ENCODE results near the gene HOXA7. TPM values are rescaled to one million over a fixed set of nuclear protein-coding genes. Genes with fewer than 3 reads are reported as not detected.

HOXA7 gene
- total and polyA plus RNA-seq, 2 experiments from 2014 or later, result 0.24 TPM; not detected in 1

GRCh38 chr7:27168265-27168947 is 11.9 kb upstream of the HOXA7 start:
- H3K79me2 ChIP-seq (replicated peaks; ENCODE audit: insufficient read depth), result no peaks in the 10 kb centered on the region
- H3K27ac ChIP-seq (ENCODE audit: low read depth), result no peak overlapping the region
- H3K27me3 Mint-ChIP-seq (ENCODE audit: insufficient read depth, low read depth, poor library complexity), result peaks cover 99% of the 10 kb centered on the region

More at GRCh38 chr7:27168265-27168947, 11.9 kb upstream of the HOXA7 start:
- Mint-ChIP-seq H3K9me3 (peaks cover 19% of the 10 kb centered on the region; the same call in 2 of the 3 replicates), H3K4me1 (peaks cover 17% of the 10 kb centered on the region), H3K27ac (no peak overlapping the region), H3K4me3 (peak overlapping the region; percentile 16; the same call in 1 of the 3 replicates), H3K36me3 (ENCODE audit: low read depth) (no peaks in the 10 kb centered on the region; the same call in 2 of the 3 replicates)
- H3K36me3 ChIP-seq (ENCODE audit: insufficient read depth), result no peaks in the 10 kb centered on the region; the same call in 1 of the 2 replicates
- peaks cover 49% of the 10 kb centered on the region for H3F3A ChIP-seq (replicated peaks; ENCODE audit: low read depth)
- H3K4me3 ChIP-seq, result no peak overlapping the region
- H3K9me2 ChIP-seq (ENCODE audit: insufficient read depth), result no peaks in the 10 kb centered on the region
- H3K4me2 ChIP-seq, result no peak overlapping the region
- ATAC-seq (no peak), DNase-seq (ENCODE audit: low spot score) (peak; percentile 31)
- H3K27me3 ChIP-seq (ENCODE audit: insufficient read depth), result peaks cover 100% of the 10 kb centered on the region
- peaks cover 12% of the 10 kb centered on the region for H3K4me1 ChIP-seq (ENCODE audit: insufficient read depth)
- H4K20me1 ChIP-seq (replicated peaks; ENCODE audit: insufficient read depth), result peaks cover 47% of the 10 kb centered on the region
- TF ChIP-seq POLR2AphosphoS5 (IDR thresholded peaks at IDR 0.05; ENCODE audit: low read depth), result no peak
- TF ChIP-seq EZH2phosphoT487 (IDR thresholded peaks at IDR 0.05; ENCODE audit: unreplicated experiment), result peak; percentile 89
- no peak for TF ChIP-seq ZNF114 (CRISPR knock-in tag; IDR thresholded peaks at IDR 0.05)
- no peak for TF ChIP-seq REST (IDR thresholded peaks at IDR 0.05; ENCODE audit: unreplicated experiment)
- no peak for TF ChIP-seq ZNF462 (CRISPR knock-in tag; IDR thresholded peaks at IDR 0.05)
- peak; percentile 100 for TF ChIP-seq EZH2 (IDR thresholded peaks at IDR 0.05; ENCODE audit: low read depth, unreplicated experiment)
- no peak for TF ChIP-seq STAT1 (IDR thresholded peaks at IDR 0.05; ENCODE audit: unreplicated experiment)
- no peak for TF ChIP-seq NANOG (IDR thresholded peaks at IDR 0.05; ENCODE audit: borderline replicate concordance)
- no peak for TF ChIP-seq JUNB (IDR thresholded peaks at IDR 0.05; ENCODE audit: unreplicated experiment)
- no peak for TF ChIP-seq ETS1 (IDR thresholded peaks at IDR 0.05)
- TF ChIP-seq CREB1 (CRISPR knock-in tag; IDR thresholded peaks at IDR 0.05; ENCODE audit: low read depth), result no peak
- TF ChIP-seq ZNF331 (CRISPR knock-in tag; IDR thresholded peaks at IDR 0.05; ENCODE audit: low read depth), result no peak
- TF ChIP-seq CTCF (conservative IDR thresholded peaks at IDR 0.05; ENCODE audit: low read depth in 2 of 2), result peak in 1 of 2 experiments; percentile 7; a peak in 1 of 4 replicates
- no peak overlapping the region for H2AFZ ChIP-seq

Data from GM23338 (cell line).